Mucosa of descending colon (tissue), 3 donors: ENCODE measurements around the gene NAV1. TPM values are rescaled to one million over a fixed set of nuclear protein-coding genes. Genes with fewer than 3 reads are reported as not detected.

Source experiments
- ATAC-seq: fragments of 200-7000 bp; cut with Tn5 transposase; one replicate; pipeline ENCODE4 v1.9.1; 2020; ENCODE audit warnings: mild to moderate bottlenecking, moderate library complexity
- DNase-seq, 3 donors: peaks; one replicate each; pipeline ENCODE4 v3.0.0-alpha.2; 2020
- H3K36me3 ChIP-seq: fragments of 200-600 bp; one replicate; pipeline ENCODE4 v1.8.0; 2021; ENCODE audit warnings: low read depth, mild to moderate bottlenecking
- H3K4me1 ChIP-seq: fragments of 200-600 bp; one replicate; pipeline ENCODE4 v1.8.0; 2021; ENCODE audit warnings: low read depth, mild to moderate bottlenecking
- H3K4me3 ChIP-seq: fragments of 200-600 bp; one replicate; pipeline ENCODE4 v1.8.0; 2021; ENCODE audit warnings: mild to moderate bottlenecking
- H3K9me3 ChIP-seq: fragments of 200-600 bp; one replicate; pipeline ENCODE4 v1.8.0; 2021; ENCODE audit warnings: mild to moderate bottlenecking
- intact Hi-C, 2 donors: fragments of 100-400 bp; cut with DNase I in 1 of 2; cut with micrococcal nuclease in 1 of 2; formaldehyde crosslinking; loops; one replicate each; pipeline versions ENCODE4 v1.11.0 to v1.11.1; 2022; cut with DNase I, micrococcal nuclease
- total RNA-seq, 3 donors: library from RNA; stranded (reverse); fragmentation: NEBNext Ultra II Directional in 2 of 3; extraction: Animal tissue kit (Norgen Biotek cat#: 25700) in 2 of 3; gene quantifications; one replicate each; pipeline versions ENCODE4 v1.2.1 to v1.2.4, GENCODE V29; 2021 to 2023
- TF ChIP-seq, protein P1 (sequence below): fragments of 200-600 bp; IDR thresholded peaks from one replicate; pipeline ENCODE4 v1.8.0; 2022; ENCODE audit warnings: antibody characterized with exemption, mild to moderate bottlenecking
- donor health status: DM: no; HTN: no; CAD: no; lungs with moderate emphysema.
- donor health status: DM: no; HTN: no; CAD: no.
- donor health status: DM: no; HTN: yes; CAD: no.

The NAV1 gene
- total RNA-seq, 3 donors from 2014 or later, result 13.7 to 64.3 (median 16.7) TPM

DNA sequence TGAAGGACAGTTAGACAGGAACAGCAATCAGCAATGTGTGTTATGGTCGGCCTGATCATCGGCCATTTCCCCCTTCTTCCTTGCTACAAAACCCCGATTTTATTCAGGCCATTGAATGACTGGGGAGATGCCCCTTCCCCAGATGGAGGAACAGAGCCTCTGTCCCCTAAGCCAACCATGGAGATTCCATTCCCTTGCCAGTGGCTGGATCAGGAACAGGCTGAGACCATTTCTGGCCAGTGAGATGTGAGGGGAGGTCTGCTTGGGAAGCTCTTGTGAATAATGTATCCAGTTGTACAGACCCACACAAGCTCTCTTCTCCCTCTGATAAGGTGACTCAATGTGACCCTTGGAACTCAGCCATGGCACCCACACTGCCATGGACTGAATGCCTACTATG is 39.7 kb upstream of the NAV1 start:
- no peaks in the 10 kb centered on the region for H3K36me3 ChIP-seq
- H3K9me3 ChIP-seq, result no peaks in the 10 kb centered on the region
- H3K4me3 ChIP-seq, result no peak overlapping the region
- intact Hi-C loops, result no loop called here
- ATAC-seq, result no peak
- TF ChIP-seq, protein P1, sequence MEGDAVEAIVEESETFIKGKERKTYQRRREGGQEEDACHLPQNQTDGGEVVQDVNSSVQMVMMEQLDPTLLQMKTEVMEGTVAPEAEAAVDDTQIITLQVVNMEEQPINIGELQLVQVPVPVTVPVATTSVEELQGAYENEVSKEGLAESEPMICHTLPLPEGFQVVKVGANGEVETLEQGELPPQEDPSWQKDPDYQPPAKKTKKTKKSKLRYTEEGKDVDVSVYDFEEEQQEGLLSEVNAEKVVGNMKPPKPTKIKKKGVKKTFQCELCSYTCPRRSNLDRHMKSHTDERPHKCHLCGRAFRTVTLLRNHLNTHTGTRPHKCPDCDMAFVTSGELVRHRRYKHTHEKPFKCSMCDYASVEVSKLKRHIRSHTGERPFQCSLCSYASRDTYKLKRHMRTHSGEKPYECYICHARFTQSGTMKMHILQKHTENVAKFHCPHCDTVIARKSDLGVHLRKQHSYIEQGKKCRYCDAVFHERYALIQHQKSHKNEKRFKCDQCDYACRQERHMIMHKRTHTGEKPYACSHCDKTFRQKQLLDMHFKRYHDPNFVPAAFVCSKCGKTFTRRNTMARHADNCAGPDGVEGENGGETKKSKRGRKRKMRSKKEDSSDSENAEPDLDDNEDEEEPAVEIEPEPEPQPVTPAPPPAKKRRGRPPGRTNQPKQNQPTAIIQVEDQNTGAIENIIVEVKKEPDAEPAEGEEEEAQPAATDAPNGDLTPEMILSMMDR, result no peak
- no peak for DNase-seq
- H3K4me1 ChIP-seq, result peaks cover 19% of the 10 kb centered on the region

GRCh38 chr1:201499795-201500669 is 38.9 kb upstream of the NAV1 start:
- intact Hi-C loops, result no loop called here
- Histone ChIP-seq H3K36me3 (no peaks in the 10 kb centered on the region), H3K4me3 (no peak overlapping the region), H3K9me3 (no peaks in the 10 kb centered on the region), H3K4me1 (peaks cover 17% of the 10 kb centered on the region)
- ATAC-seq (no peak), DNase-seq (no peak)
- TF ChIP-seq, protein P1, result no peak

DNA sequence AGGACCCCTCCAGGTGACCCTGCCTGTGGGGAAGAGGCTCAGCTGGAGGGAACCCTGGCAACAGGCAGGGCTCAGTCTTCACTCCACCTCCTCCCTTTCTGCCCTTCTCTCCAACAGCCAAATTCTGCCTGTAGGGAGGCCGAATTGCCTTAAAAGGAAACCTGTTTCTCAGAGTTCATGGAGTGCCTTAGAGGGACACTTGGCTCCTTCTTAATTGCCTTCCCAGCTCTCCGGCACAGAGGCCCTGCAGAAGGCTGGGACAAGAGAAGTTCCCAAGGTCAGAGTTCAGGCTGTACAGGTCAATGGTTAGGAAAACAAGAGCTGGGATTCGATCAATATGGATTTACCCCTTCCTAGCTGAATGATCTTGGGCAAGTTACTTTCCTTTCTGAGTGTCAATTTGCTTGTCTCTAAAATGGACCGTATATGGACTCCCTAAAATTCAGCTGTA is 38.2 kb upstream of the NAV1 start:
- no peak overlapping the region for H3K4me3 ChIP-seq
- peaks cover 19% of the 10 kb centered on the region for H3K4me1 ChIP-seq
- H3K36me3 ChIP-seq, result no peaks in the 10 kb centered on the region
- TF ChIP-seq, protein P1, result no peak
- DNase-seq (no peak), ATAC-seq (no peak)
- no peaks in the 10 kb centered on the region for H3K9me3 ChIP-seq
- intact Hi-C loops, result no loop called here

DNA sequence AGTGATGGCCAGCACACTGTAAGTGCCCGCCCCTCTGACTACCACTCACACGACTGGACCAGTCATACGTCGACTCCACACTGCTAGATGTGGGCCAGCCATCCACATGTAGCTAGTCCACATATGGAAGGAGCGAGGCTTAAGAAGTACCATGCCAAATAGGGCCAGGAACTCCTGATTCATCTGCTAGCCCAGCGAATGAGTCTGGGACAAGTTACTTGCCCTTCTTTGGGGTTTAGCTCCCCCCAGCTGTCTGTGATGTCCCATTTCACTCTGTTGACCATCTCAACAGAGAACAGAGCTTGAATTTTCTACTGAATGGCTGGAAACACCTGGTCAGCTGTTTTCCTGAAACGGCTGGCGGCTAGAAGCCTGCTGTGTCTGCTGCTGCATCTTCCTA is 37.8 kb upstream of the NAV1 start:
- TF ChIP-seq, protein P1, result no peak
- no peak for DNase-seq
- ATAC-seq, result peak; percentile 5
- Histone ChIP-seq H3K4me1 (peaks cover 24% of the 10 kb centered on the region), H3K9me3 (no peaks in the 10 kb centered on the region), H3K4me3 (no peak overlapping the region), H3K36me3 (no peaks in the 10 kb centered on the region)
- intact Hi-C loops, result no loop called here

DNA sequence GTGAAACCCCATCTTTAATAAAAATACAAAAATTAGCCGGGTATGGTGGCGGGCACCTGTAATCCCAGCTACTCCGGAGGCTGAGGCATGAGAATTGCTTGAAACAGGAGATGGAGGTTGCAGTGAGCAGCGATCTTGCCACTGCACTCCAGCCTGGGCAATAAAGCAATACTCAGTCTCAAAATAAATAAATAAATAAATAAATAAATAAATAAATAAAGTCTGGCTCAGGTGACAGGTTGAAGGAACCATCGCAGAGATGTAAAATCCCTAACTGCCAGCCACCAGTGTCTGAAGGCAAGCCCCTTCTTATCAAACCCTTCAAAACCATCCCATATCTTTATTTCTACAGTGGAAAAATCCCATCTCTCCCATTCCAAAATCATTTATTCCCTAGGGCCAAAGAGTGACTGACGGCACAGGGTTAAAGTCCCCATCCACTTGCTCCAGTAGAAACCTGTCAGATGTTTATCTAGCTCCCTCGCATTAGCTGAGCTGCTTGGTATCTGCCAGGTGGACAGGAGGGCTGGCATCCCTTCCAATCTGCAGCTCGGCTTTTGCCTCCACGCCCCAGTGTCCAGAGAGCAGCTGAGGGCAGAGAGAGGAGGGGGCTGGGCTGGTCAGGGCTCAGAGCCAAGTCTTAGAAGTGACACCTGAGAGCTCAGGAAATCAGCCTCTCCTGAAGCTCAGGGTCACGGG is 37.0 kb upstream of the NAV1 start:
- DNase-seq, result no peak
- intact Hi-C loops, result no loop called here

More for the DNA sequence above, 37.0 kb upstream of the NAV1 start:
- peaks cover 24% of the 10 kb centered on the region for H3K4me1 ChIP-seq
- H3K36me3 ChIP-seq, result no peaks in the 10 kb centered on the region
- TF ChIP-seq, protein P1, result no peak
- ATAC-seq, result no peak
- H3K4me3 ChIP-seq, result no peak overlapping the region
- no peaks in the 10 kb centered on the region for H3K9me3 ChIP-seq
